ENCODE data around the gene GLI1. TPM values are rescaled to one million over a fixed set of nuclear protein-coding genes. Genes with fewer than 3 reads are reported as not detected.
"Not testable (repeated sequence)": the region's sequence is repeated elsewhere in the genome, so short reads cannot be mapped to it uniquely, and the experiment has no call there.

The GLI1 gene
- total RNA-seq, 1 experiment from 2014 or later: 25.8 TPM

DNA sequence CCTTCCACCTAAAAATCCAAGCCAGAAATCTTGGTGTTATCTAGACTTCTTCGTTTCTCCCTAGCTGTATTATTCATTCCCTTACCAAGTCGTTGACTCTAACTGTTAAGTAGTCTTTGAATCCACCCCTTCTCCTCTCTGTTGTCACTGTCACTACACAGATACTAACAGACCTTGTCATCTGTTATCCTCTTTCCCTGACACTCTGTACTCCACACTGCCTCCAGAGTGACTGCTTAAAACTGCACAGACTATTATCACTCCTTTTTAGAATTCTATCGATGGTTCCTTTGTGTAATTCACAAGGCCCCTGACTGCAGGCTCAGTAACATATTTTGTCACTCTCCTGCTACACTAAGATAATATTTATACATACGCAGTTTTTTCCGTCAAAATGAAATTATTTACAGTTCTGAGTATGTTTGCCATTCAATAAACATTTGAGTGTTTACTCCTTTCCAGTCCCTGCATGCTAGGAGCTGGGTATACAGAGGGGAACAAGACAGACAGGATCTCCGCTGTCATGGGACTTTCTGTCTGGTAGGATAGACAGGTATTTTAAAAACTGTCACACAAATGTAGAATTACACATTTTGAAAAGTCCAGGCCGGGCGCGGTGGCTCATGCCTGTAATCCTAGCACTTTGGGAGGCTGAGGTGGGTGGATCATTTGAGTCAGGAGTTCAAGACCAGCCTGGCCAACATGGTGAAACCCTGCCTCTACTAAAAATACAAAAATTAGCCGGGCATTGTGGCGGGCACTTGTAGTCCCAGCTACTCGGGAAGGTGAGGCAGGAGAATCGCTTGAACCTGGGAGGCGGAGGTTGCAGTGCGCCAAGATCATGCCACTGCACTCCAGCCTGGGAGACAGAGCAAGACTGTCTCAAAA, 32.1 kb downstream of the GLI1 start:
- Histone ChIP-seq H3K23me2 (ENCODE audit: insufficient read length, low read depth, low read length, poor library complexity, severe bottlenecking) (peaks cover 5% of the 10 kb centered on the region), H2BK5ac (ENCODE audit: insufficient read length, low read length) (no peak overlapping the region), H3K4ac (ENCODE audit: low read depth, low read length) (no peak overlapping the region), H2AFZ (ENCODE audit: low read length) (no peak overlapping the region), H3K79me2 (ENCODE audit: insufficient read depth, low read length) (peaks cover 8% of the 10 kb centered on the region; the same call in 1 of the 2 replicates), H4K8ac (replicated peaks; ENCODE audit: insufficient read length, low read depth, low read length) (no peak overlapping the region), H4K20me1 (ENCODE audit: control insufficient read depth, insufficient read depth, insufficient read length) (no peaks in the 10 kb centered on the region), H3K14ac (ENCODE audit: insufficient read depth, low read length) (no peak overlapping the region), H2BK15ac (ENCODE audit: low read depth, low read length) (no peak overlapping the region), H3K4me2 (ENCODE audit: insufficient read depth, insufficient read length, low read length) (no peak overlapping the region), H2BK20ac (ENCODE audit: low read depth, low read length, poor library complexity, severe bottlenecking) (no peak overlapping the region), H2BK12ac (ENCODE audit: insufficient read length, low read depth, low read length) (no peak overlapping the region), H3K27ac (ENCODE audit: insufficient read length, low read depth, low read length) (no peak overlapping the region), H4K5ac (ENCODE audit: insufficient read length, low read depth, low read length) (no peak overlapping the region), H3K27me3 (ENCODE audit: insufficient read depth, low read length) (no peaks in the 10 kb centered on the region), H3K79me1 (ENCODE audit: insufficient read depth, low read depth, low read length, poor library complexity, severe bottlenecking) (no peaks in the 10 kb centered on the region), H3K56ac (ENCODE audit: insufficient read length, low read depth, low read length) (no peak overlapping the region), H3T11ph (ENCODE audit: low read length) (no peak overlapping the region), H2AK5ac (ENCODE audit: insufficient read length, low read length) (no peak overlapping the region), H3K9ac (ENCODE audit: extremely low read depth, insufficient read length, low read length) (no peak overlapping the region), H3K4me1 (ENCODE audit: insufficient read depth, low read length) (peaks cover 2% of the 10 kb centered on the region; the same call in 1 of the 2 replicates), H4K91ac (ENCODE audit: insufficient read length, low read depth, low read length) (no peak overlapping the region), H3K23ac (ENCODE audit: insufficient read length, low read depth, low read length) (no peak overlapping the region), H3K18ac (ENCODE audit: insufficient read length, low read depth, low read length) (no peak overlapping the region), H2BK120ac (ENCODE audit: low read depth, low read length, poor library complexity, severe bottlenecking) (no peak overlapping the region), H3K9me3 (ENCODE audit: control insufficient read depth, low read depth, low read length) (no peaks in the 10 kb centered on the region)
- peaks cover 6% of the 10 kb centered on the region in 2 experiments; a peak in 4 of 5 replicates for H3K9me3 Mint-ChIP-seq
- no peaks in the 10 kb centered on the region for H3K27me3 Mint-ChIP-seq (ENCODE audit: low read depth)
- WGBS (ENCODE audit: extremely low coverage, insufficient read length, low lambda C conversion rate): no CpG with 5 or more reads among the region's 15 CpGs
- peak overlapping the region in 1 of 3 experiments; percentile 26; a peak in 2 of 7 replicates for H3K27ac Mint-ChIP-seq
- DNase-seq: no peak
- peaks cover 7 to 8% of the 10 kb centered on the region in 2 experiments for H3K4me1 Mint-ChIP-seq
- TF ChIP-seq, protein P1, sequence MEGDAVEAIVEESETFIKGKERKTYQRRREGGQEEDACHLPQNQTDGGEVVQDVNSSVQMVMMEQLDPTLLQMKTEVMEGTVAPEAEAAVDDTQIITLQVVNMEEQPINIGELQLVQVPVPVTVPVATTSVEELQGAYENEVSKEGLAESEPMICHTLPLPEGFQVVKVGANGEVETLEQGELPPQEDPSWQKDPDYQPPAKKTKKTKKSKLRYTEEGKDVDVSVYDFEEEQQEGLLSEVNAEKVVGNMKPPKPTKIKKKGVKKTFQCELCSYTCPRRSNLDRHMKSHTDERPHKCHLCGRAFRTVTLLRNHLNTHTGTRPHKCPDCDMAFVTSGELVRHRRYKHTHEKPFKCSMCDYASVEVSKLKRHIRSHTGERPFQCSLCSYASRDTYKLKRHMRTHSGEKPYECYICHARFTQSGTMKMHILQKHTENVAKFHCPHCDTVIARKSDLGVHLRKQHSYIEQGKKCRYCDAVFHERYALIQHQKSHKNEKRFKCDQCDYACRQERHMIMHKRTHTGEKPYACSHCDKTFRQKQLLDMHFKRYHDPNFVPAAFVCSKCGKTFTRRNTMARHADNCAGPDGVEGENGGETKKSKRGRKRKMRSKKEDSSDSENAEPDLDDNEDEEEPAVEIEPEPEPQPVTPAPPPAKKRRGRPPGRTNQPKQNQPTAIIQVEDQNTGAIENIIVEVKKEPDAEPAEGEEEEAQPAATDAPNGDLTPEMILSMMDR (conservative IDR thresholded peaks at IDR 0.05): peak; percentile 41; the same call in 2 of the 3 replicates
- no peak overlapping the region; a peak in 1 of 5 replicates for H3K4me3 Mint-ChIP-seq
- peaks cover 66 to 76% (median 68%) of the 10 kb centered on the region in 3 experiments for H3K36me3 Mint-ChIP-seq (ENCODE audit: insufficient read depth in 1 of 3, low read depth in 3 of 3)

DNA sequence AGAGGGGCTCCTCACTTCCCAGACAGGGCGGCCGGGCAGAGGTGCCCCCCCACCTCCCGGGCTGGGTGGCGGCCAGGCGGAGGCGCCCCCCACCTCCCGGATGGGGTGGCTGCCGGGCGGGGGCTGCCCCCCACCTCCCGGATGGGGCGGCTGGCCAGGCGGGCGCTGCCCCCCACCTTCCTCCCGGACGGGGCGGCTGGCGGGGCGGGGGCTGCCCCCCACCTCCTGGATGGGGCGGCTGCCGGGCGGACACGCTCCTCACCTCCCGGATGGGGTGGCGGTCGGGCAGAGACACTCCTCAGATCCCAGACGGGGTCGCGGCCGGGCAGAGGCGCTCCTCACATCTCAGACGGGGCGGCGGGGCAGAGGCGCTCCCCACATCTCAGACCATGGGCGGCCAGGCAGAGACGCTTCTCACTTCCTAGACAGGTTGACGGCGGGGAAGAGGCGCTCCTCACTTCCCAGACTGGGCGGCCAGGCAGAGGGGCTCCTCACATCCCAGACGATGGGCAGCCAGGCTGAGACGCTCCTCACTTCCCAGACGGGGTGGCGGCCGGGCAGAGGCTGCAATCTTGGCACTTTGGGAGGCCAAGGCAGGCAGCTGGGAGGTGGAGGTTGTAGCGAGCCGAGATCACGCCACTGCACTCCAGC, 35.6 kb downstream of the GLI1 start:
- not testable (repeated sequence) for H3K79me2 ChIP-seq (ENCODE audit: insufficient read depth, low read length); H3K27ac ChIP-seq (ENCODE audit: insufficient read length, low read depth, low read length); H2BK20ac ChIP-seq (ENCODE audit: low read depth, low read length, poor library complexity, severe bottlenecking); H3K4me1 ChIP-seq (ENCODE audit: insufficient read depth, low read length); H3K23ac ChIP-seq (ENCODE audit: insufficient read length, low read depth, low read length); H3T11ph ChIP-seq (ENCODE audit: low read length); H3K9ac ChIP-seq (ENCODE audit: extremely low read depth, insufficient read length, low read length); H3K9me3 ChIP-seq (ENCODE audit: control insufficient read depth, low read depth, low read length); DNase-seq; H2BK12ac ChIP-seq (ENCODE audit: insufficient read length, low read depth, low read length); H3K4me2 ChIP-seq (ENCODE audit: insufficient read depth, insufficient read length, low read length); H4K5ac ChIP-seq (ENCODE audit: insufficient read length, low read depth, low read length); H3K79me1 ChIP-seq (ENCODE audit: insufficient read depth, low read depth, low read length, poor library complexity, severe bottlenecking); H2BK120ac ChIP-seq (ENCODE audit: low read depth, low read length, poor library complexity, severe bottlenecking); H3K18ac ChIP-seq (ENCODE audit: insufficient read length, low read depth, low read length); H3K27me3 ChIP-seq (ENCODE audit: insufficient read depth, low read length); H4K91ac ChIP-seq (ENCODE audit: insufficient read length, low read depth, low read length); H4K8ac ChIP-seq (replicated peaks; ENCODE audit: insufficient read length, low read depth, low read length); H2BK5ac ChIP-seq (ENCODE audit: insufficient read length, low read length); H2AK5ac ChIP-seq (ENCODE audit: insufficient read length, low read length); H3K4me3 Mint-ChIP-seq; H3K23me2 ChIP-seq (ENCODE audit: insufficient read length, low read depth, low read length, poor library complexity, severe bottlenecking); H3K9me3 Mint-ChIP-seq; H3K4ac ChIP-seq (ENCODE audit: low read depth, low read length); H2AFZ ChIP-seq (ENCODE audit: low read length); H4K20me1 ChIP-seq (ENCODE audit: control insufficient read depth, insufficient read depth, insufficient read length); H3K56ac ChIP-seq (ENCODE audit: insufficient read length, low read depth, low read length); H3K4me1 Mint-ChIP-seq; H3K14ac ChIP-seq (ENCODE audit: insufficient read depth, low read length); H3K27ac Mint-ChIP-seq; H2BK15ac ChIP-seq (ENCODE audit: low read depth, low read length); H3K27me3 Mint-ChIP-seq (ENCODE audit: low read depth)
- WGBS (ENCODE audit: extremely low coverage, insufficient read length, low lambda C conversion rate): no CpG with 5 or more reads among the region's 48 CpGs
- H3K36me3 Mint-ChIP-seq (ENCODE audit: insufficient read depth in 1 of 3, low read depth in 3 of 3): peaks cover 75 to 86% (median 79%) of the 10 kb centered on the region in 3 experiments

All from H9 (cell line).